Ishikawa (cell line): ENCODE measurements around the gene ANO7.

Source experiments
- CEBPB ChIP-seq: IDR thresholded peaks from 2 replicates; pipeline ENCODE4 v1.6.1; 2012
- CREB1 ChIP-seq: IDR thresholded peaks from 2 replicates; pipeline ENCODE4 v1.6.1; 2012; ENCODE audit warnings: low read depth
- EGR1 ChIP-seq: IDR thresholded peaks from 2 replicates; pipeline ENCODE4 v1.6.1; 2012
- EP300 ChIP-seq: IDR thresholded peaks from 2 replicates; pipeline ENCODE4 v1.6.1; 2012; ENCODE audit warnings: borderline replicate concordance
- FOXM1 ChIP-seq: IDR thresholded peaks from 2 replicates; pipeline ENCODE4 v1.6.1; 2012; ENCODE audit warnings: low read depth, borderline replicate concordance
- MAX ChIP-seq: IDR thresholded peaks from 2 replicates; pipeline ENCODE4 v1.6.1; 2012
- NFIC ChIP-seq: IDR thresholded peaks from 2 replicates; pipeline ENCODE4 v1.6.1; 2012
- RAD21 ChIP-seq: IDR thresholded peaks from 2 replicates; pipeline ENCODE4 v1.6.1; 2012; ENCODE audit warnings: low read depth
- REST ChIP-seq: IDR thresholded peaks from 2 replicates; pipeline ENCODE4 v1.6.1; 2012; ENCODE audit warnings: low read depth, mild to moderate bottlenecking
- TAF1 ChIP-seq: IDR thresholded peaks from 2 replicates; pipeline ENCODE4 v1.6.1; 2012; ENCODE audit warnings: low read depth, mild to moderate bottlenecking
- TCF12 ChIP-seq: IDR thresholded peaks from 2 replicates; pipeline ENCODE4 v1.6.1; 2012; ENCODE audit warnings: low read depth
- TEAD4 ChIP-seq: IDR thresholded peaks from 2 replicates; pipeline ENCODE4 v1.6.1; 2012
- USF1 ChIP-seq: IDR thresholded peaks from 2 replicates; pipeline ENCODE4 v1.6.1; 2012
- YY1 ChIP-seq: IDR thresholded peaks from 2 replicates; pipeline ENCODE4 v1.6.1; 2012; ENCODE audit warnings: low read depth
- ZBTB7A ChIP-seq: IDR thresholded peaks from 2 replicates; pipeline ENCODE4 v1.6.1; 2012; ENCODE audit warnings: low read depth

The ANO7 gene

GRCh38 chr2:241151934-241152660 is 36.4 kb upstream of the ANO7 start:
- no peak for TF ChIP-seq REST
- TF ChIP-seq MAX: no peak
- no peak for TF ChIP-seq CEBPB
- no peak for TF ChIP-seq ZBTB7A
- TF ChIP-seq EGR1: no peak

- TF ChIP-seq CEBPB (no peak), EGR1 (no peak), EP300 (no peak), USF1 (no peak), RAD21 (no peak), NFIC (no peak), FOXM1 (no peak), REST (no peak), TAF1 (no peak), ZBTB7A (no peak), TEAD4 (no peak), YY1 (no peak), CREB1 (no peak), MAX (no peak), TCF12 (no peak)
Measured at GRCh38 chr2:241153616-241154015, 34.9 kb upstream of the ANO7 start.

- TF ChIP-seq EGR1: no peak
Measured at GRCh38 chr2:241154915-241155314, 33.6 kb upstream of the ANO7 start.

GRCh38 chr2:241155936-241156335 is 32.5 kb upstream of the ANO7 start:
- TF ChIP-seq EGR1 (no peak), YY1 (no peak), ZBTB7A (no peak), TAF1 (no peak), TCF12 (no peak), FOXM1 (no peak), CREB1 (no peak), EP300 (no peak), NFIC (no peak), CEBPB (no peak), RAD21 (no peak), MAX (no peak)

GRCh38 chr2:241156971-241157441 is 31.5 kb upstream of the ANO7 start:
- no peak for TF ChIP-seq REST
- no peak for TF ChIP-seq TAF1
- no peak for TF ChIP-seq USF1
- no peak for TF ChIP-seq ZBTB7A
- TF ChIP-seq TEAD4: no peak
- TF ChIP-seq FOXM1: no peak
- no peak for TF ChIP-seq RAD21
- no peak for TF ChIP-seq EP300
- TF ChIP-seq CREB1: no peak
- no peak for TF ChIP-seq YY1
- no peak for TF ChIP-seq MAX
- no peak for TF ChIP-seq EGR1
